OCI-LY1 (cell line): ENCODE measurements around the gene TLR6.

Experiments
- CTCF ChIP-seq: fragments of 200-600 bp; sonication (generic), shearing (Covaris generic); IDR thresholded peaks from 2 replicates; pipeline ENCODE4 v1.5.1; 2017; ENCODE audit warnings: mild to moderate bottlenecking, antibody characterized with exemption, low read length, moderate library complexity, mixed read lengths
- EZH2 ChIP-seq: fragments of 200-600 bp; sonication (generic), shearing (Covaris generic); IDR thresholded peaks from 2 replicates; pipeline ENCODE4 v1.8.0; 2017; ENCODE audit warnings: borderline replicate concordance, mixed run types, mild to moderate bottlenecking, antibody characterized with exemption, low read length, moderate library complexity, mixed read lengths

GRCh38 chr4:38837849-38838248 lies 18.8 kb downstream of the TLR6 start:
- TF ChIP-seq CTCF = no peak
- no peak for TF ChIP-seq EZH2
